Choroid plexus epithelial cell (primary cell): ENCODE results near the gene SYT14.

Experiments
- DNase-seq: peaks from one replicate; pipeline ENCODE4 v3.0.0-alpha.2; 2010; ENCODE audit warnings: low read depth
- H3K4me3 ChIP-seq: 2 replicates; pipeline ENCODE4 v1.5.1; 2011; ENCODE audit warnings: low read depth, mild to moderate bottlenecking, control low read depth, low read length, moderate library complexity
- CTCF ChIP-seq: conservative IDR thresholded peaks from 2 replicates; pipeline ENCODE4 v1.5.1; 2011; ENCODE audit warnings: low read depth, mild to moderate bottlenecking, control low read depth, inconsistent platforms, low read length, moderate library complexity

The SYT14 gene

GRCh38 chr1:210061992-210062391, 124.0 kb downstream of the SYT14 start:
- no peak overlapping the region for H3K4me3 ChIP-seq
- DNase-seq: no peak
- no peak for TF ChIP-seq CTCF

- no peak for TF ChIP-seq CTCF
These were observed 132.5 kb downstream of the SYT14 start for GRCh38 chr1:210070531-210070930.

GRCh38 chr1:210072129-210072528, 134.1 kb downstream of the SYT14 start:
- no peak for DNase-seq
- H3K4me3 ChIP-seq: no peak overlapping the region
- TF ChIP-seq CTCF: no peak

More at GRCh38 chr1:210070531-210070930, 132.5 kb downstream of the SYT14 start:
- H3K4me3 ChIP-seq: no peak overlapping the region
- no peak for DNase-seq

GRCh38 chr1:210072896-210073504, 135.0 kb downstream of the SYT14 start:
- no peak overlapping the region for H3K4me3 ChIP-seq
- DNase-seq: no peak
- TF ChIP-seq CTCF: no peak

GRCh38 chr1:210074904-210075303, 136.9 kb downstream of the SYT14 start:
- H3K4me3 ChIP-seq: no peak overlapping the region
- no peak for TF ChIP-seq CTCF
- no peak for DNase-seq

GRCh38 chr1:210076620-210077019, 138.6 kb downstream of the SYT14 start:
- no peak for TF ChIP-seq CTCF
- no peak for DNase-seq
- H3K4me3 ChIP-seq: no peak overlapping the region

- DNase-seq: no peak
- no peak for TF ChIP-seq CTCF
- H3K4me3 ChIP-seq: no peak overlapping the region
These were observed 143.5 kb downstream of the SYT14 start for GRCh38 chr1:210081494-210081893.
